Suprapubic skin (tissue), 4 donors: Measurements from ENCODE around the gene LRRC8B.

Source experiments
- EP300 ChIP-seq: sonication (generic); formaldehyde crosslinking; IDR thresholded peaks from one replicate; pipeline ENCODE4 v1.6.1; 2017; ENCODE audit warnings: antibody characterized with exemption
- POLR2A ChIP-seq, 2 donors: fragments of 450-650 bp; IDR thresholded peaks; one replicate each; pipeline ENCODE4 v1.6.1; 2017; ENCODE audit warnings: antibody characterized with exemption in 2 of 2, mild to moderate bottlenecking in 2 of 2, moderate library complexity in 2 of 2
- POLR2AphosphoS5 ChIP-seq, 3 donors: sonication (generic); formaldehyde crosslinking; IDR thresholded peaks; one replicate each; pipeline ENCODE4 v1.6.1; 2017; ENCODE audit warnings: antibody characterized with exemption in 3 of 3
- TF ChIP-seq, protein P1 (sequence below), 2 donors: fragments of 200-600 bp in 1 of 2; fragments of 450-650 bp in 1 of 2; sonication (generic) in 1 of 2; IDR thresholded peaks; one replicate each; pipeline ENCODE4 v1.5.1; 2016 to 2019; ENCODE audit warnings: antibody characterized with exemption in 2 of 2, mild to moderate bottlenecking in 1 of 2, moderate library complexity in 1 of 2

DNA sequence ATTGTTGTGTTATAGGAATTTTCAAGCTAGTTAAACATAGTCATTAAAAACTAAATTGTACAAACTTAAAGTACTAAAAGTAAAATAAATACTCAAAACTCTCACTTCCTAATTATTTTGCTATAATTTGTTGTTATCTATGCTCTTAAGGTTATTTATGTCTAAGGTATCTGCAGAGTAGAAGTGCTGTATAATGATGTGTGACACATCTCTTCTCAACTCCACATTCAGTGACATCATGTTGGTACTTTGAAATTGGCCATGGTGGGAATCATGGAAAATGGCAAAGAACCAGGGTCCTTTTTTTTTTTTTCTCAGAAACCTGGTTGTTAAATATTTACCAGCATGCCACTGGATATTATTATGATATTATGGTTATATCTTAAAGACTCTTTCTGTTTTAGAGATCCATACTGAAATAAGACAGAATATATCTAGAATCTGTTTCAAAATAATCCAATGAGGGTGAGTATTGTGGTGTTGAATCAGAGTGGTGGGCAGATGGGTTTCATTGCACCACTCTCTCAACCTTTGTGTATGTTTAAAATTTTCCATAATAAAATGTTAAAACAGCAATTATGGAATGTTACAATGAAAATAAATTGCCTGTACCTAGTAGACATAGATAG is 22.4 kb downstream of the LRRC8B start:
- no peak for TF ChIP-seq POLR2A (IDR thresholded peaks at IDR 0.05)
- TF ChIP-seq, protein P1, sequence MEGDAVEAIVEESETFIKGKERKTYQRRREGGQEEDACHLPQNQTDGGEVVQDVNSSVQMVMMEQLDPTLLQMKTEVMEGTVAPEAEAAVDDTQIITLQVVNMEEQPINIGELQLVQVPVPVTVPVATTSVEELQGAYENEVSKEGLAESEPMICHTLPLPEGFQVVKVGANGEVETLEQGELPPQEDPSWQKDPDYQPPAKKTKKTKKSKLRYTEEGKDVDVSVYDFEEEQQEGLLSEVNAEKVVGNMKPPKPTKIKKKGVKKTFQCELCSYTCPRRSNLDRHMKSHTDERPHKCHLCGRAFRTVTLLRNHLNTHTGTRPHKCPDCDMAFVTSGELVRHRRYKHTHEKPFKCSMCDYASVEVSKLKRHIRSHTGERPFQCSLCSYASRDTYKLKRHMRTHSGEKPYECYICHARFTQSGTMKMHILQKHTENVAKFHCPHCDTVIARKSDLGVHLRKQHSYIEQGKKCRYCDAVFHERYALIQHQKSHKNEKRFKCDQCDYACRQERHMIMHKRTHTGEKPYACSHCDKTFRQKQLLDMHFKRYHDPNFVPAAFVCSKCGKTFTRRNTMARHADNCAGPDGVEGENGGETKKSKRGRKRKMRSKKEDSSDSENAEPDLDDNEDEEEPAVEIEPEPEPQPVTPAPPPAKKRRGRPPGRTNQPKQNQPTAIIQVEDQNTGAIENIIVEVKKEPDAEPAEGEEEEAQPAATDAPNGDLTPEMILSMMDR (IDR thresholded peaks at IDR 0.05), result no peak
- TF ChIP-seq POLR2AphosphoS5 (IDR thresholded peaks at IDR 0.05), result no peak
- no peak for TF ChIP-seq EP300
